ENCODE measurements around the gene IFIT3.

DNA sequence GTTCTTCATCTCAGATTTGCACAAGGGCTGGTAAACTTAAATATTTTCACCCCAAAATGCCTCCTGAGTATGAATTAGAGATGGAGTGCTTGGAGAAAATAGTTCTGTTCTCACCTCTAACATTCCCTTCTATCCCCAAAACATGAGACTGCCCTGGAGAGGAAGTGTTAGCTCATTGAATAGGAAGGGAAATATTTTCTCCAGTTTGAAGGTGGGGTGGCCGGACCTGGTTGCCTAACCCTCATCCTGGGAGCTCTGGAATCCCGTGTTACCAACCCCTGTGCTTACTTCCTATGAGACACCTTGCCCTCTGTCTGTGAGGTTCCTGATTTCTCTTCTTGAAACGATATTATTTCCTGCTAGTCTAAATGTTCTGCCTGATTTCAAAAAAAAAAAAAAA, 25.2 kb upstream of the IFIT3 start:
- TF ChIP-seq, protein P1, sequence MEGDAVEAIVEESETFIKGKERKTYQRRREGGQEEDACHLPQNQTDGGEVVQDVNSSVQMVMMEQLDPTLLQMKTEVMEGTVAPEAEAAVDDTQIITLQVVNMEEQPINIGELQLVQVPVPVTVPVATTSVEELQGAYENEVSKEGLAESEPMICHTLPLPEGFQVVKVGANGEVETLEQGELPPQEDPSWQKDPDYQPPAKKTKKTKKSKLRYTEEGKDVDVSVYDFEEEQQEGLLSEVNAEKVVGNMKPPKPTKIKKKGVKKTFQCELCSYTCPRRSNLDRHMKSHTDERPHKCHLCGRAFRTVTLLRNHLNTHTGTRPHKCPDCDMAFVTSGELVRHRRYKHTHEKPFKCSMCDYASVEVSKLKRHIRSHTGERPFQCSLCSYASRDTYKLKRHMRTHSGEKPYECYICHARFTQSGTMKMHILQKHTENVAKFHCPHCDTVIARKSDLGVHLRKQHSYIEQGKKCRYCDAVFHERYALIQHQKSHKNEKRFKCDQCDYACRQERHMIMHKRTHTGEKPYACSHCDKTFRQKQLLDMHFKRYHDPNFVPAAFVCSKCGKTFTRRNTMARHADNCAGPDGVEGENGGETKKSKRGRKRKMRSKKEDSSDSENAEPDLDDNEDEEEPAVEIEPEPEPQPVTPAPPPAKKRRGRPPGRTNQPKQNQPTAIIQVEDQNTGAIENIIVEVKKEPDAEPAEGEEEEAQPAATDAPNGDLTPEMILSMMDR (conservative IDR thresholded peaks at IDR 0.05 in 1 of 2, IDR thresholded peaks at IDR 0.05 in 1 of 2; ENCODE audit: low read depth in 1 of 2, low read length in 2 of 2) = no peak
- no peak for TF ChIP-seq EZH2 (IDR thresholded peaks at IDR 0.05; ENCODE audit: low read length, missing control alignments)

All from fibroblast of lung (primary cell).